OCI-LY1 (cell line): ENCODE measurements around the gene GNB4.

ENCODE experiments used
- CTCF ChIP-seq: fragments of 200-600 bp; sonication (generic), shearing (Covaris generic); IDR thresholded peaks from 2 replicates; pipeline ENCODE4 v1.5.1; 2017; ENCODE audit warnings: mild to moderate bottlenecking, antibody characterized with exemption, low read length, moderate library complexity, mixed read lengths
- EZH2 ChIP-seq: fragments of 200-600 bp; sonication (generic), shearing (Covaris generic); IDR thresholded peaks from 2 replicates; pipeline ENCODE4 v1.8.0; 2017; ENCODE audit warnings: borderline replicate concordance, mixed run types, mild to moderate bottlenecking, antibody characterized with exemption, low read length, moderate library complexity, mixed read lengths

GRCh38 chr3:179376474-179376873 lies 74.8 kb downstream of the GNB4 start:
- no peak for TF ChIP-seq CTCF
- no peak for TF ChIP-seq EZH2
